Femur (tissue), 1 donor: ENCODE data around the gene PLXNB2.
"Not testable (repeated sequence)": the region's sequence is repeated elsewhere in the genome, so short reads cannot be mapped to it uniquely, and the experiment has no call there.

Experiments
- DNase-seq: peaks from one replicate; pipeline ENCODE4 v3.0.0-alpha.2; 2017

The PLXNB2 gene

DNA sequence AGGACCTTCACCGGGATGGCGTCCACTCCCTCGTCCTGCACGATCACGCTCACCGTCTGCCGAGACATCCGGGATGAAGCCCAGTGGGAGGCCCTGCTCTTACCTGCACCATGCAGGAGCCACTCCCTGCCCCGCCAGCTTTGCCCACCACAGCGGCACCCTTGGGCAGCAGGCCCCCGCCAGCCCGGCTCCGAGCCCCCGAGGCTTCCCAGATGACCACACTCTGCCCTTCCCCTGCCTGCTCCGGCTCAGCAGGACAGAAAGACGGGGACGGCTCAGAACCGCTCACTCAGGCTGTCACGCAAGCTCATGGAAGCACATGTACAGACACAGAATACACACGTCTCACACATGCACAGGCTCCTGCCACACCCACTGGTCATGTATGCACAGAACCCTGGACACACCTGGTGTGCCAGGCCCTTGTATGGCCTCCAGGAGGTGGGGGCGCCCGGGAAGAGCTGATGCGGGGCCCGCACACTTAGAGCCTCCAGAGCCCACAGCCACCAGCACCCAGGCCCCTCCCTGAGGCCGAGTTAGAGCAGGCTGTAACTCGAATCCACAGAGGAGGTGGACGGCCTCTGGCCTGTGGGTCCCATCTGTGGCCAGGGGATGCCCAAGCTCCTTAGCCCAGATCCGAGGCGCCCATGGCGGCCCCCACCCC, 28.4 kb downstream of the PLXNB2 start:
- no peak for DNase-seq

DNA sequence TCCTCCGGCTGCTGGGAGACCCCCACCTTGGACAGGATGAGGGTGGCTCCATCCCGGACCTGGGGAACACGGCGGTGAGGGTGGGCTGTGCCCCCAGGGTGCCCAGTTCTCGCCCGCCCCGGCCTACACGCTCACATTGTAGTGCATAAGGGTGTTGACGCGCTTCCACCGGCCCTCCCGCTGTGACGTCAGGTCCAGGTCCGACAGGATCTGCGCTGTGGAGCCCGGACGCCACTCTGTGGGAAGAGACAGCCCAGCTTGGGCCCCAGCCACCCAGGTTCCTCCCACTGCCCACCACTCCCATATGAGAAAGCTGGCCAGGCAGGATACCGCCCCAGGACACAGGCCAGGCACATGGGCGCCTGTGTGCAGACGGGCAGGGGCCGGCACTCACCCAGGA, 29.0 kb downstream of the PLXNB2 start:
- no peak for DNase-seq

DNA sequence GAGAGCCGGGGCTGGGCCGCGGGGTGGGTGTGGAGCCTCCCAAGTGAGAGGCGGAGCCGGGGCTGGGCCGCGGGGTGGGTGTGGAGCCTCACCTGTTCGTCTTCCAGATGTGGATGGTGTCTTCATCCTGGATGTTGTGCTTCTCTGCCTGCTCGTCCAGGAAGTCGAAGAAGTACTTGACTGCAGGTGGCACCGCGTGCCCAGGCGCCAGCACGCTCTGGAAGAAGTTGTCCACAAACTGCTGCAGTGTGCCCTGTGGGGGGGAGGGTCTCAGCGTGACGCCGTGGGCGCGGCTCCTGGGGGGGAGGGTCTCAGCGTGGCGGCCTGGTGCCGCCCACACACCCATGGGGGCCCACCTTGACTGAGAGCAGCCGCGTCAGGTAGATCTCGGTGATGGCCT, 29.7 kb downstream of the PLXNB2 start:
- DNase-seq, result no peak

DNA sequence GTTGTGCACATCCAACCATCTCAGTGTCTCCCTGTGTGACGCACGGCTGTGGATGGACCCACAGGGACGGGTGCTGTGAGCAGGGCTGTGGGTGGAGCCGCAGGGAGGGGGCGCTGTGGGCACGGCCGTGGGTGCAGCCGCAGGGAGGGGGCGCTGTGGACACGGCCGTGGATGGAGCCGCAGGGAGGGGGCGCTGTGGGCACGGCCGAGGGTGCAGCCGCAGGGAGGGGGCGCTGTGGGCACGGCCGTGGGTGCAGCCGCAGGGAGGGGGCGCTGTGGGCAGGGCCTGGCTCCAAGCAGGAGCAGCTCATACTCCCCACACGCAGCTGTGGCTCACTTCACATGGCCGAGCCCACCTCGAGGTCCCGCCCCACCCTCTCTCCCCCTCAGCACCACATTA, 31.3 kb downstream of the PLXNB2 start:
- DNase-seq, result peak; percentile 67

DNA sequence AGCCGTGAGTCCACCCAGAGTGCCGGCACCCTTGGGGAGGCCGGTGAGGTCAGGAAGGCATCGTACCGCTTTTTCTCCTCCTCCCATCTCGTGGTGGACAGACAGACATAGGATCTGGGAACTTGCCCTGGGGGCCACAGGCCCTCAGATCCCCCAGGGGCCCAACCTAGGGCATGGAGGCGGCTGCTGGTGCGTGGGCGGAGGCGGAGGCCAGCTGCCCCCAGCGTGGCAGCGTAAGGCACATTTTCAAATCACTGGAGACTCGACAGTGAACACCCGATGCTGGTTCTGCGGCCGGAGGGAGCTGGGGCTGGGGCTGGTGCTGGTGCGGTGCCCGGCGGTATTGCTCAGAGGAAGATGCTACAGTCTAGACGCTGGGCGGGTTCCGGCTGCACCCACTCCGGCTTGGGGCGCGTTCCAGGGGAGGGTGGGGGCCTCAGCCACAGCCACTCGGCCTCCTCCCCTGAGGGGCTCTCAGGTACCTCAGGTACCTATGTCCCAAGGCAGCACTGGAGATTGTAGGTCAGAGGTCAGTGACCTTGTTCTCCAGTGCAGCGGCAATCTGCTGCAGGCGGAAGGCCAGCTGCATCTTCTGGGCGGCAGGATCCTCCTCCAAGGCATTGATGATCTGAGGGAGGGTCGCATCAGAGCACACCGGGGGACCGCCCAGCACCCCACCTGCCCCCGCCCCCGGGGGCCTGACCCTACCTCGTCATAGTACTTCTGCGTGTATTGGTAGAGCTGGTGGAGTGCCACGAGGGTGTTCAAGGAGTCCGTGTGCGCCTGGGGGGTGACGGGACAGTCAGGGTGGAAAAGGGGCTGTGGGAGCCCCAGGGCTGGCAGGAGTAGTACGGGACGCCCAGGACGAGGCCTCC, 32.0 kb downstream of the PLXNB2 start:
- DNase-seq, result no peak

DNA sequence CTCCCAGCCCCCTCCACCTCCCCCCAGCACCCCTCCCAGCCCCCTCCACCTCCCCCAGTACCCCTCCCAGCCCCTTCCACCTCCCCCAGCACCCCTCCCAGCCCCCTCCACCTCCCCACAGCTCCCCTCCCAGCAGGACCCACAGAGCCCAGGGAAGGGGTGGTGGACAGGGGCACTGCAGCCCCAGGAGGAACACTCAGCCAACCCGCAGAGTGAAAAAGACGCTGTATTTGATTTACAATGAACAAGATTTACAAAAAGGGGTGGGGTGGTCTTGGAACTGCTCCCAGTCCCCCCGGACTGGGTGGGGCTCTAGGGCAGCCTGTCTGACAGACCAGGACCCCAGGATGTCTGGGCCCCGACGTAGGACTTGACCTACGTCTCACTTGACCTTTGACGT, 32.7 kb downstream of the PLXNB2 start:
- DNase-seq, result no peak

DNA sequence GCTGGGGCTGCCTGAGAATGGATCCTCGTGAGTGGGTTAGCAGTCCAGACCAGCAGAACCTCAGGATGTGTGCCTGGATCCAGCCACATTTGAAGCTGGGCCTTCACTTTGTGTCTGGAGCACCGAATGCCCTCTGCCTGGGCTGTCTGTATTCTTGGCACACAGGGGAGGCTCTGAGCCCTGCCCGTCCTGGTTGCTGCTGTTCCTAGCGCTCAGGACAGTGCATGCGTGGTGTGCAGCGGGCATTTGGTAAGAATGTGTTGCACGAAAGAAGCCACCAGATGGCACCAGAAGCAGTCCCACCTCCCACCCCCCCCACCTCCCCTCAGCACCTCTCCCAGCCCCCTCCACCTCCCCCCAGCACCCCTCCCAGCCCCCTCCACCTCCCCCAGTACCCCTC, 33.1 kb downstream of the PLXNB2 start:
- DNase-seq, result peak; percentile 67

DNA sequence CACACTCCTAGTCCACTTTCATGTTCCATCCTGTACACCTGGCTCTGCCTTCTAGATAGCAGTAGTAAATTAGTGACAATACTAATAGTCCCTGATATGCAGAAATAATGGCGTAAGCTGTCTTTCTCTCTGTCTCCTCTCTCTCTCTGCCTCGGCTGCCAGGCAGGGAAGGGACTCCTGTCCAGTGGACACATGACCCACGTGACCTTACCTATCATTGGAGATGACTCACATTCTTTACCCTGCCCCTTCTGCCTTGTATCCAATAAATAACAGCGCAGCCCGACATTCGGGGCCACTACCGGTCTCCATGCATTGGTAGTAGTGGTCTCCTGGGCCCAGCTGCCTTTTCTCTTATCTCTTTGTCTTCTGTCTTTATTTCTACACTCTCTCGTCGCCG, 33.7 kb downstream of the PLXNB2 start:
- DNase-seq, result not testable (repeated sequence)

DNA sequence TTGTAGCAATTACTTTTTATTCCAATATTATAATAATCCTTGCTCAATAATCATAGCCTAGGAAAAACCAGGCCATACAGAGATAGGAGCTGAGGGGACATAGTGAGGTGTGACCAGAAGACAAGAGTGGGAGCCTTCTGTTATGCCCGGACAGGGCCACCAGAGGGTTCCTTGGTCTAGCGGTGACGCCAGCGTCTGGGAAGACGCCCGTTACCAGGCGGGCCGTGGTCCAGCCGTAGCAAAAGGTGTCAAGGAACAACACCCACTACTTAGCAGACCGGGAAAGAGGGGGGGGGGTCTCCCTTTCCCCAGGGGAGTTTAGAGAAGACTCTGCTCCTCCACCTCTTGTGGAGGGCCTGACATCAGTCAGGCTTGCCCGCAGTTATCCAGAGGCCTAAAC, 34.1 kb downstream of the PLXNB2 start:
- DNase-seq, result not testable (repeated sequence)

DNA sequence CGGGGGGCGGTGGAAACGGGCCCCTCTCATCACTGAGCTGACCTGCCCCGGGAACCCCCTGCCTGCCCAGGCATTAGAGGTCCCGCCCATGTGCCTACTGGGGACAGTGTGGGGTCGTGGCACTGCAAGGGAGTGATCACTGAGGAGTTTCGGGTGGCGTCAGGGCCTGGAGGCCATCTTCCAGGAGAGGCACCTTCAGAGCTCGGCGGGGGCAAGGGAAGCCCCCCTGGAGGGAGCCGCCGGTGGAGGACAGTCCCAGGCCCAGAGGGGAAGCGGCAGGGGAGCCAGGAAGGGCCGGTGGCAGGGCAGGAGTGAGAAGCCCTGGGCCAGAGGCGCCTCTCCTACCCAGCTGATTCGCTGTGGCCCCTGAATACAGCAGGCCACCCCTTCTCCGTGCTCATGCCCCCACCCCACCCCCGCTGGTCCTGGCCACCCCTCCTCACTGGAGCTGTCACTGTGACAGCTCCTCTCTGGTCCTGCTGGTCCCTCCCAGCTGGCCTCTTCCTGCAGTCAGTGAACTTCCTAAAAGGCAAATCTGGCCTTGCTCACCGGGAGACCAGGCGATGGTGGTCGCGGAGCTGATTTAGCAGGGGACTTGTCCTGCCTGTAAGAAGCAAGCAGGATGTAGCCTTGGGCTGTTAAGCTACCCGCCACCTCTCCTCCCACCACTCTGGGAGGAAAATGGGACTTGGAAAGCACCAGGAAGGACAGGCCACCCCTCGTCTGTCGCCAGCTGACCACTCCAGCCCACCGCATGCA, 35.2 kb downstream of the PLXNB2 start:
- no peak for DNase-seq

DNA sequence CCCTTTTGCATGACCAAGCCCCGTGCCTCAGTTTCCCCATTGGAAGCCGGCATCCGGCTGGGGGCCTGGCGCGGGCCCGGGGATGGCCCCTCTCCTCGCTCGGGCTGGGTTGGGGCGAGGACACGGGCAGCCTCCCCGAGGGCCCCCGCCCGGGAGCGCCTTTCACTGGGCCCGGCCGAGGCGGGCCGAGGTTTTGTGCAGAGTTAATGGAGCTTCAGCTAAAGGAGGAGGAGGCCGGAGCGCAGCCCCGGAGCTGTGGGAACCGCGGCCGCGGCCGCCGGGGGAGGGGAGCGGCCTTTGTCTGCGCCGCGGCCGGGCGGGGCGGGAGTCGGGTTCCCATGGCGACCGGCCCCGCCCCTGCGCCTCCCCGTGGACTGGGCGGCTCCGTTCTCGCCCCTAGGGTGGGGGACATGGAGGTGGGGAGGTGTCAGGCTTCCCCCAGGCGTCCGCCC, 35.9 kb downstream of the PLXNB2 start:
- peak; percentile 65 for DNase-seq

DNA sequence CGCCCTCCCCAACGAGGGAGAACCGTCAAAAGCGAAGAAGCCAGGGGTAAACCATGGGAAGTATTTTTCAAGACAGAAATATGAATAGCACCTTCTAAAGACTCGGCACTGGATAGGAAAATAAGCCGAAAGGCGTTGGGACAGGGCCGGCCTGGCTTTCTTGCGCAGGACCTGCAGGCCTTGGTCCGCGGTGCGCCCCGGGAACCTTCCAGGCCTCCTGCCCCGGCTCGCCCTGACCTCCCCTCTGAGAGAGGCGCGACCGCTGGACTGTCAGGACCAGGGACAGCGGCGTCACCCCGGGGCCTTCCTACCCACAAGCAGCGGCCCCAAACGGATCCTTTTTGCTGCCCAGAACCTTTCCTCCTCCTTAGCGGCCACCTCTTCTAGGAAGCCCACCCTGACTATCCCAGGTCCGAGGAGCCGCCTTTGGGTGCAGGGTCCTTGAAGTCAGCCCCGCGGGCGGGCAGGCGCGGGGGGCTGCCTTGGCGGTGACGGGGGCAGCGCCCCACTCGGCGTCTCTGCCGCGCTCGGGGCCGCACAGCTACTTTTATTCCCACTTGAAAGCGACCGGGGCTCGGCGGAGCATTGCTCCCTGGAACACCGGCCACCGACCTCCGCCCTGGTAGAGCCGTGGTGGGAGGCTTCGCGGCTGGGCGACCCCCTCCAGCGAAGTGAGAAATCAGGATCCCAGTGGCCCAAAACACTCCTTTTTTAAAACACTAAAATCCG, 36.6 kb downstream of the PLXNB2 start:
- peak; percentile 80 for DNase-seq

DNA sequence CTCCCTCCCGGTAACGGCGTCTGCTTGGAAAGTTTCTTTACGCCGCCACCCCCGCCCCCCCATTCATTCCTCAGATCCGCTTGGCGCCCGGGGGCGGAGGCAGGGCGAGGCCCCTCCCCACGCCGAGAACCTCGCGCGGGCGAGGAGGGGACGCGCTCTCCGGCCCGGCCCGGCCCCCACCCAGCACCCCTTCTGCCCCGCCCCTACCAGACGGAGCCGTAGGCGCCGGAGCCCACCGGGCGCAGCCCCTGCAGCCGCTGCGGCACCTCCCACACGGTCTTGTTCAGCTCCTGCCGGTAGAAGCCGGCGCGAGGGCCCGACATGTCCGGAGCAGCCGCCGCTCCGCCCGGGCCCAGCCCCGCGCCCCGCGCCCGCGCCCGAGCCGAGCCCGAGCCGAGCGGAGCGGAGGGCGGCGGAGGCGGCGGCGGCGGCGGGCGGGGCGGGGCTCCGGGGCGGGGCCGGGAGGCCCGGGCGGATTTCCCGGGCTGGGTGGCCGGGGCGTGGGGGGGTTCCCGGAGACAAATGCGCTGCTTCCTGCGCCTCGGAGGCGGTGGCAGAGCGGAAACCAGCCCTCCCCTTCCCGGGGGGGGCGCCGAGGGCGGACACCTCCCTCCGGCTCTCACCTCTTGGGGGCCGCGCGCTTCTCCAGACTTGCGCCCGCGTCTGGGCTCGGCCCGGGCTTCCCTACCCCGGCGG, 37.3 kb downstream of the PLXNB2 start, which contains the start of gene MAPK11:
Gene MAPK11 (minus strand): TSS at position 411 of the 696 bp plus-strand sequence. CDS start 88 bp downstream, at position 323.
- DNase-seq, result peak; percentile 65

DNA sequence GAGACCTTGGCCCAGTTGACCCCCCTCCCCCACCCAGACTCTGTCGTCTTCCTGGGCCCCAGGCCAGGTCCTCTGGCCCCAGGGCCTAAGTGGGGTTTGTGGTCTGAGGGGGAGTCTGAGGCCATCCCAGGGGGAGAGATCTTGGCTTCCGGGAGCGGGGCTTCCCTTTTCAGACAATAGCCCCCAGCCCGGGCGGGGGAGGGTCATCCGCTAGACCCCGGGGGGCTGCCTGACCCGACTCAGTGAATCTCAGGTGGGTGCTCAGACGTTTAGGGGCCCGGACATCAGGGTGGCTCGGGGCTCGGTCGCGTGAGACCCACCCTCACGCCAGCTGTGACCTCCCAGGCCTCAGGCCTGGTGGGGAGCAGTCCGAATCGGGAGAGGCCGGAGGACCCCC, 37.9 kb downstream of the PLXNB2 start:
- DNase-seq, result no peak

DNA sequence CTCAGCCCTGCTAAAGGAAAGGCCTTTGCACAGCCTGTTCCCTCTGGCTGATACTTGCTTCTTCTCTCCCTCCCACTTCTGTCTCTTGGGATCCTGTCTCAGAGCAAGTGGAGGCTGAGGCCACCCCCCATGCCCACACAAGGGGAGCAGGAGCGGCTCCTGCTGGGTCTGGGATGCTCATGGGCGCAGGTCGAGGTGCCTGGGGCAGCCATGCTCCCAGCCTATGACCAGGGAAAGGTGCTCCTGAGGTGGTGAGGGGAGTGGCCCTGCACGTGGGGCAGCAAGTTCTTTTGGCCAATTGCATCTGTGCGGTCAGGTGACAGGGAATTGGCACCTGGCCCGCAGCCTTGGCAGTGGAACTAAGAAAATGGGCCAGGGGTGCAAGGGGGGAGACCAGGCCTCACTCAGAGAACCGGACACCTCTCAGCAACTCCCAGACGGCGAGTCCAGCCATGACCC, 38.8 kb downstream of the PLXNB2 start:
- no peak for DNase-seq

DNA sequence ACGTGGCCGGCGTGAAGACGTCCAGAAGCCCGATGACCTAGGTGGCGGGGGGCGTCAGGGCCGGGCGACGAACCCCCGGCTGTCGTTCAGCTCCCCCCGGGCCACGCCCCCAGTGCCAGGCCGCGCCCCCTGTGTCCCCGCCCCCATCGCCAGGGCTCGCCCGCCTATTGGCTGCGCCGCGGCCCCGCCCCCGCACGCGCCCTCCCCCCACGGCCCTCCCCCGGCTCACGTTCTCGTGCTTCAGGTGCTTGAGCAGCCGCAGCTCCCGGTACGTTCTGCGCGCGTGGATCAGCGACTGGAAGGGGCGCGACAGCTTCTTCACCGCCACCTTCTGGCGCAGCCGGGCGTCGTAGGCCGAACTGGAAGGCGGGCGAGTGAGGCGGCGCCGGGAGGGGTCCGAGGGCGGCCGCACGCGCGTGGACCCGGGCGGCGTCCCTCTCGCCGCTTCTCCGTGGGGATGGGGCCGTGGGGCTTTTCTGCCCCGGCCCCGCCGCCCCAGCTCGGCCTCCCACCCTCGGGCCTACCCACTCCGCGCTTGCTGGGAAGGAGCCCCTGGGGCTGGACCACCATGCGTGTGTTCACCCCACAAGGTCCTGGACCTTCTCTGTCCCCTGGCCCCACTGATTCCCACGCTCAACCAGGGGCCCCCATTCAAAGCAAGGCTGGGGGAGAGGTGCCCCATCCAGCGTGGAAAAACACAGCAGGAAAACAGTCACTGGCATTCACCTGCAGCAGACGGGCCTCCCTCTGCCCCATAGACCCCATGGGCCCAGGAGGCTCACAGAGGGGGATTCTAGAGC, 39.7 kb downstream of the PLXNB2 start:
- DNase-seq, result peak; percentile 76

DNA sequence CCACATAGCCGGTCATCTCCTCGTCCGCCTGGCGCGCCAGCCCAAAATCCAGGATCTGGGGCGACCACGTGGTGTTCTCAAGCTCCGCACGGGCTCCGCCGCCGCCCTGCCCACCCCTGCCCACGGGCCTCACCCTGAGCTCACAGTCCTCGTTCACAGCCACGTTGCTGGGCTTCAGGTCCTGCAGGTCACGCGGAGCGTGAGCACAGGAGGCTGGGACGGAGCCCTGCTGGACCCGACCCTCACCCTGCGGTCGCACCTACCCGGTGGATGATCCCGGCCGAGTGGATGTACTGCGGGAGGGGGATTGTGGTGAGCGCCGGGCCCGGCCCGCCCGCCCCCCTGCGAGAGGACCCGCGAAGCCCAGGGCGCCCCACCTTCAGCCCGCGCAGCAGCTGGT, 40.5 kb downstream of the PLXNB2 start:
- no peak for DNase-seq

DNA sequence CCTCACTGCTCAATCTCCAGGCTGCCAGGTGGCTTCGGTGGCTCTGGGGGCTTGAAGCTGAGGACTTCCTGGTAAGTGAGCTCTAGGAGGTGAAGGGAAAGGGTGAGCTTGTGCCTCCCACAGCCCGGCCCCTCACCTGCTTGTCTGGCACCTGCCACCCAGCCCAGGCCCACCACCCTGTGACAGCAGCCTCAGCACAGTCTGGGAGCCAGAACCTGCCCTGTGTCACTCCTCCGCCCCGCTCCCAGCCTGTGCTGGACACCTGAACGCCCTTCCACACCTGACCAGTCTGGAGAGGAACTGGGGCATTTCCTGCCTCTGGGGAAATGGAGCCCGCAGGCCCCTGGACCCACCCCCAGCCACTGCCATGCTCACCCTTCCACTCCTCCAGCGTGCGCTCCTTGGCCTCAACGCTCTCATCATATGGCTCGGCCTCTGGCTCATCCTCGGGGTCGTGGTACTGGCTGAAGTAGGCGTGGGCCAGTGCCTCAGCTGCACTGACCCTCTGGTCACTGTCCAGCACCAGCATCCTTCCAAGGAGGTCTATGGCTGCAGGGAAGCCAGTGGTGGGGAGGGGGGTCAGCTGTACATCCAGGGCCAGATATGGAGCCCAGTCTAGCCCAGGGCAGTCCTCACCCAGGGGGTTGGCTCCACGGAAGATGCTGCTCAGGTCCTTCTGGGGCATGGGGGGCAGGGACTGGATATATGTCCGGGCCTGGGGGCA, 42.3 kb downstream of the PLXNB2 start:
- no peak for DNase-seq

DNA sequence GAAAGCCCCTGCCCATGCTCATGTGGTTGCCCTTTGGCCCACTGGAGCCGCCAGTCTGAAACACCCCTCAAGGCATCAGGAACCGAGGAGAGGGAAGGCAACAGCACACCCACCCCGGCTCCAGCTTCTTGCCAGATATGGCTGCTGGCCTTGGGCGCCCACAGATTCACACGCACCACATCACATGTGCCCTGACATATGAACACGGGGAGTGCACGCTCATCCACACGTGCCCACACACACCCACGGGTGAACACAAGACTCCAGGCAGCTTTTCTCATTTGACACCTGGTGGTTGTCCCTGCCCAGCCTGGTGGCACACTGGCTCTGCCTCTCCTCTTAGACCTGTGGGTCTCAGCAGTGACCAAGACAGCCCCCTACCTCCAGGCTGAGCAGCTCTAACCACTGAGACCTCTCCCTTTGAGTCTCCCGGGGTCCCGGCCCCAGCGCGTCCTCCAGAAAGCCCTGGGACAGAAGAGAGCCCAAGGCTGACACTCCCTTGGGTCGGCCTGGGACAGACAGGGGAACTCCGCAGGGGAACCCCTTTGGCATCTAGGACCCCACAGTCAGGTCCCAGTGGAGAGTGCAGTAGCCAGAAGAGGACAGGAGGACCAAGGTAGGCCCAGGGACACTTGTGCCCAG, 43.2 kb downstream of the PLXNB2 start:
- DNase-seq, result no peak
